ENCODE measurements around the gene CHMP6.

DNA sequence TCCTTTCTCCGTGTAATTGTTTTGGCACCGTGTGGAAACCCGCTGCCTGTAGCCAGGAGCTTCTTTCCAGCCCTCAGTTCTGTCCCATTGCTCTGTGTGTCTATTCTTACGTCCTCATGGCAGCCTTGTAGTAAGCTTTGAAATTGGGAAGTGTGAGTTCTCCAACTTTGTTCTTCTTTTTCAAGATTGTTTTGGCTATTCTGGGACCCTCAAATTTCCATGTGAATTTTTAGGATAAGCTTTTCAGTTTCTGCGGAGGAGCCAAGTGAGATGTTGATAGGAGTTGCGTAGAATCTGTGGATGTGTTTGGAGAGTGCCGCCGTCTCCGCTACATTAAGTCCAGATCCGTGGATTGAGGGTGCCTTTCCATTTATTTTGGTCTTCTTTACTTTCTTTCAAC, 15.2 kb downstream of the CHMP6 start:
- TF ChIP-seq, protein P1, sequence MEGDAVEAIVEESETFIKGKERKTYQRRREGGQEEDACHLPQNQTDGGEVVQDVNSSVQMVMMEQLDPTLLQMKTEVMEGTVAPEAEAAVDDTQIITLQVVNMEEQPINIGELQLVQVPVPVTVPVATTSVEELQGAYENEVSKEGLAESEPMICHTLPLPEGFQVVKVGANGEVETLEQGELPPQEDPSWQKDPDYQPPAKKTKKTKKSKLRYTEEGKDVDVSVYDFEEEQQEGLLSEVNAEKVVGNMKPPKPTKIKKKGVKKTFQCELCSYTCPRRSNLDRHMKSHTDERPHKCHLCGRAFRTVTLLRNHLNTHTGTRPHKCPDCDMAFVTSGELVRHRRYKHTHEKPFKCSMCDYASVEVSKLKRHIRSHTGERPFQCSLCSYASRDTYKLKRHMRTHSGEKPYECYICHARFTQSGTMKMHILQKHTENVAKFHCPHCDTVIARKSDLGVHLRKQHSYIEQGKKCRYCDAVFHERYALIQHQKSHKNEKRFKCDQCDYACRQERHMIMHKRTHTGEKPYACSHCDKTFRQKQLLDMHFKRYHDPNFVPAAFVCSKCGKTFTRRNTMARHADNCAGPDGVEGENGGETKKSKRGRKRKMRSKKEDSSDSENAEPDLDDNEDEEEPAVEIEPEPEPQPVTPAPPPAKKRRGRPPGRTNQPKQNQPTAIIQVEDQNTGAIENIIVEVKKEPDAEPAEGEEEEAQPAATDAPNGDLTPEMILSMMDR (IDR thresholded peaks at IDR 0.05; ENCODE audit: poor library complexity, severe bottlenecking), result no peak
- TF ChIP-seq POLR2AphosphoS5 (IDR thresholded peaks at IDR 0.05), result no peak
- TF ChIP-seq TAF1 (IDR thresholded peaks at IDR 0.05; ENCODE audit: low read depth), result no peak
- TF ChIP-seq RAD21 (conservative IDR thresholded peaks at IDR 0.05), result no peak
- no peak for TF ChIP-seq EP300 (conservative IDR thresholded peaks at IDR 0.05; ENCODE audit: poor library complexity, severe bottlenecking)
- TF ChIP-seq EZH2 (IDR thresholded peaks at IDR 0.05; ENCODE audit: borderline replicate concordance, insufficient read depth, low read length, poor library complexity, severe bottlenecking), result no peak
- no peak for TF ChIP-seq SMC3 (conservative IDR thresholded peaks at IDR 0.05; ENCODE audit: poor library complexity)

Data from neural cell (in vitro differentiated cells).